HCT116 (cell line): ENCODE measurements around the gene PRKN. TPM values are rescaled to one million over a fixed set of nuclear protein-coding genes. Genes with fewer than 3 reads are reported as not detected.
A peak's percentile ranks its signal among the peaks of the same experiment; 100 is the strongest.

Experiments
- ATAC-seq: fragments of 200-7000 bp; cut with Tn5 transposase; 2 replicates; pipeline ENCODE4 v1.9.1; 2020; ENCODE audit warnings: mild to moderate bottlenecking, moderate library complexity
- BruUV-seq: library from RNA; stranded (reverse); fragments of 400-500 nt; replicated peaks from 2 replicates; lab custom pipeline; 2021; lab: Mats Ljungman, UMichigan
- CTCF ChIA-PET: fragments of 300-600 bp; sonication (Branson Sonifier 250); formaldehyde crosslinking; loops from one replicate; lab custom pipeline; 2021; ENCODE audit warnings: antibody characterized with exemption; lab: Charles Lee
- POLR2A ChIA-PET: fragments of 300-600, 350-600 bp; sonication (Branson Sonifier 250); formaldehyde crosslinking; loops from one replicate; lab custom pipeline; 2021; ENCODE audit warnings: antibody characterized with exemption; lab: Charles Lee
- RAD21 ChIA-PET, 2 experiments: fragments of 300-600 bp; sonication (Branson Sonifier 250); formaldehyde crosslinking; loops; one replicate each; lab custom pipeline; 2023; ENCODE audit warnings: low total read pairs in 2 of 2; ENCODE audit not compliant: uncharacterized antibody in 2 of 2, unreplicated experiment in 2 of 2, low non-redundant PET in 1 of 2; lab: Charles Lee
- DNase-seq: peaks from one replicate; pipeline ENCODE4 v3.0.0-alpha.2; 2010; ENCODE audit warnings: low read depth, low spot score
- H2AFZ ChIP-seq: fragments of 200-600 bp; shearing (Covaris generic), sonication (generic); 2 replicates; pipeline ENCODE4 v1.6.1; 2017; ENCODE audit warnings: low read depth, mixed run types, mixed read lengths, antibody characterized with exemption, low read length; ENCODE audit not compliant: poor library complexity, severe bottlenecking
- H3K27ac ChIP-seq: 2 replicates; pipeline ENCODE4 v1.5.1; 2012; ENCODE audit warnings: low read depth, low read length
- H3K27me3 ChIP-seq: fragments of 200-600 bp; sonication (generic); 2 replicates; pipeline ENCODE4 v1.6.1; 2016; ENCODE audit warnings: mixed run types, low read length, mixed read lengths; ENCODE audit not compliant: insufficient read depth
- H3K36me3 ChIP-seq, 2 experiments: fragments of 200-500 bp in 1 of 2; fragments of 200-600 bp in 1 of 2; sonication (Bioruptor generic) in 1 of 2; sonication (generic) in 1 of 2; 2 replicates each; pipeline versions ENCODE4 v1.5.1 to v1.6.1; 2014 to 2016; ENCODE audit warnings: low read length in 2 of 2, inconsistent platforms in 1 of 2, mixed read lengths in 1 of 2, mixed run types in 1 of 2; ENCODE audit not compliant: insufficient read depth in 2 of 2, control insufficient read depth in 1 of 2
- H3K4me1 ChIP-seq, 2 experiments: fragments of 200-600 bp in 1 of 2; sonication (generic) in 1 of 2; 2 replicates each; pipeline versions ENCODE4 v1.5.1 to v1.6.1; 2012 to 2017; ENCODE audit warnings: low read length in 2 of 2, inconsistent platforms in 1 of 2, mild to moderate bottlenecking in 1 of 2, mixed read lengths in 1 of 2, mixed run types in 1 of 2, moderate library complexity in 1 of 2; ENCODE audit not compliant: insufficient read depth in 2 of 2, control insufficient read depth in 1 of 2
- H3K4me2 ChIP-seq: fragments of 200-600 bp; sonication (generic); 2 replicates; pipeline ENCODE4 v1.6.1; 2017; ENCODE audit warnings: mixed run types, low read length, mixed read lengths
- H3K4me3 ChIP-seq, 2 experiments: fragments of 200-600 bp in 1 of 2; sonication (generic) in 1 of 2; replicated peaks in 1 of 2; 2 replicates each; pipeline ENCODE4 v1.5.1; 2011 to 2016; ENCODE audit warnings: low read length in 2 of 2, control low read depth in 1 of 2, low read depth in 1 of 2, mild to moderate bottlenecking in 1 of 2, mixed read lengths in 1 of 2, mixed run types in 1 of 2
- H3K79me2 ChIP-seq: fragments of 200-600 bp; sonication (generic); 2 replicates; pipeline ENCODE4 v1.6.1; 2017; ENCODE audit warnings: mild to moderate bottlenecking, mixed run types, low read length, moderate library complexity, mixed read lengths; ENCODE audit not compliant: insufficient read depth
- H3K9ac ChIP-seq: fragments of 200-600 bp; sonication (generic); 2 replicates; pipeline ENCODE4 v1.6.1; 2016; ENCODE audit warnings: low read length, mixed read lengths
- H3K9me2 ChIP-seq: fragments of 200-600 bp; sonication (generic), shearing (Covaris generic); 2 replicates; pipeline ENCODE4 v1.6.1; 2017; ENCODE audit warnings: mixed run types, mild to moderate bottlenecking, moderate library complexity; ENCODE audit not compliant: insufficient read depth
- H3K9me3 ChIP-seq, 2 experiments: fragments of 200-500 bp in 1 of 2; fragments of 200-600 bp in 1 of 2; sonication (Bioruptor generic) in 1 of 2; sonication (generic) in 1 of 2; 2 replicates each; pipeline ENCODE4 v1.6.1; 2014 to 2017; ENCODE audit warnings: low read length in 2 of 2, mixed read lengths in 2 of 2, inconsistent platforms in 1 of 2, low read depth in 1 of 2, mild to moderate bottlenecking in 1 of 2, mixed run types in 1 of 2, moderate library complexity in 1 of 2; ENCODE audit not compliant: control insufficient read depth in 1 of 2, insufficient read depth in 1 of 2
- H4K20me1 ChIP-seq: fragments of 200-600 bp; sonication (generic), shearing (Covaris generic); 2 replicates; pipeline ENCODE4 v1.6.1; 2017; ENCODE audit warnings: mixed run types, mild to moderate bottlenecking, moderate library complexity; ENCODE audit not compliant: insufficient read depth
- CBX3 ChIP-seq: IDR thresholded peaks from 2 replicates; pipeline ENCODE4 v1.6.1; 2012; ENCODE audit warnings: low read depth
- EZH2 ChIP-seq: fragments of 200-600 bp; sonication (generic); IDR thresholded peaks from 2 replicates; pipeline ENCODE4 v1.6.1; 2017; ENCODE audit warnings: antibody characterized with exemption, mixed run types
- FOSL1 ChIP-seq: IDR thresholded peaks from 2 replicates; pipeline ENCODE4 v1.6.1; 2012; ENCODE audit warnings: low read depth
- JUND ChIP-seq: IDR thresholded peaks from 2 replicates; pipeline ENCODE4 v1.6.1; 2012
- SIN3A ChIP-seq: IDR thresholded peaks from 2 replicates; pipeline ENCODE4 v1.6.1; 2012; ENCODE audit warnings: low read depth
- SP1 ChIP-seq: IDR thresholded peaks from 2 replicates; pipeline ENCODE4 v1.6.1; 2012; ENCODE audit warnings: low read depth
- YY1 ChIP-seq: IDR thresholded peaks from 2 replicates; pipeline ENCODE4 v1.6.1; 2011; ENCODE audit warnings: low read length, low read depth, moderate library complexity, mild to moderate bottlenecking; ENCODE audit not compliant: insufficient replicate concordance; ENCODE audit errors: extremely low read depth
- intact Hi-C: fragments of 100-400 bp; cut with micrococcal nuclease; formaldehyde crosslinking; loops from 2 replicates; pipeline ENCODE4 v1.10.0; 2022
- total RNA-seq: library from RNA; stranded (reverse); gene quantifications from one replicate; pipeline ENCODE4 v1.2.1, GENCODE V29; 2021; ENCODE audit not compliant: unreplicated experiment
- TF ChIP-seq, protein P1 (sequence below): IDR thresholded peaks from 2 replicates; pipeline ENCODE4 v1.6.1; 2012
- TF ChIP-seq, protein P2 (sequence below): IDR thresholded peaks from 2 replicates; pipeline ENCODE4 v1.6.1; 2012
- TF ChIP-seq, protein P3 (sequence below): IDR thresholded peaks from 2 replicates; pipeline ENCODE4 v1.6.1; 2012; ENCODE audit warnings: low read depth

PRKN gene
- total RNA-seq, 1 experiment from 2014 or later: 2.6 TPM

DNA sequence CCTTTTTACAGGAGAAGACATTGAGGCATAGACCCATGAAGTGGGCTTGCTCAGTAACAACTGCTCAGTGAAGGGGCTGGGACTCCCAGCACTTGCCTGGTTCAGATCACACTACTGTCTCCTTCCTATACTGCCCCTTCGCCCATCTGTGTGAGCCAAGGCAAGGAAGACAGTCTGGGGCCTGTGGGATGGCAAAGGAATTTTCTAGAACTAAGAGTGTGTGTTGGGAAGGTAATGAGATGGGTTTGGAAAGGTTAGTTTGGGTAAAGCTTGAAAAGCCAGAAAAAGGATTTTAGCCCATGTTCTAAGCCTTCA lies 1240.4 kb downstream of the PRKN start (continued):
- TF ChIP-seq SIN3A (no peak), FOSL1 (no peak), YY1 (no peak), CBX3 (no peak), EZH2 (no peak)
- TF ChIP-seq, protein P1, sequence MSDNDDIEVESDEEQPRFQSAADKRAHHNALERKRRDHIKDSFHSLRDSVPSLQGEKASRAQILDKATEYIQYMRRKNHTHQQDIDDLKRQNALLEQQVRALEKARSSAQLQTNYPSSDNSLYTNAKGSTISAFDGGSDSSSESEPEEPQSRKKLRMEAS: no peak
- TF ChIP-seq, protein P2, sequence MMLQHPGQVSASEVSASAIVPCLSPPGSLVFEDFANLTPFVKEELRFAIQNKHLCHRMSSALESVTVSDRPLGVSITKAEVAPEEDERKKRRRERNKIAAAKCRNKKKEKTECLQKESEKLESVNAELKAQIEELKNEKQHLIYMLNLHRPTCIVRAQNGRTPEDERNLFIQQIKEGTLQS: no peak

GRCh38 chr6:161486361-161487216 lies 1241.0 kb downstream of the PRKN start:
- BruUV-seq: no TSS peak
- H3K27me3 ChIP-seq: no peaks in the 10 kb centered on the region
- ChIA-PET RAD21 (interaction anchor here in 1 of 2 experiments (0.9 to 1.6 kb wide), 2 partner anchors 12 to 68 kb away, joined by 3 read pairs; no protein-coding TSS in a partner anchor), POLR2A (no interaction called here), CTCF (interaction anchor here (1.0 kb wide), 1 partner anchor 68 kb away, joined by 5 read pairs; no protein-coding TSS in a partner anchor)
- DNase-seq (peak; percentile 41), ATAC-seq (peak; percentile 94)
- H2AFZ ChIP-seq: peak overlapping the region; percentile 91
- H3K9me3 ChIP-seq: no peaks in the 10 kb centered on the region
- peak overlapping the region in 1 of 2 experiments; percentile 3; a peak in 1 of 4 replicates for H3K4me3 ChIP-seq
- intact Hi-C loops: no loop called here
- H3K9me2 ChIP-seq: no peaks in the 10 kb centered on the region
- H4K20me1 ChIP-seq: no peaks in the 10 kb centered on the region
- peak overlapping the region; percentile 59 for H3K4me2 ChIP-seq
- TF ChIP-seq SP1 (0 out of 2 replicates have a peak, but pooled peaks have one; percentile 8), FOSL1 (peak; percentile 68; the same call in 1 of the 2 replicates), CBX3 (peak; percentile 33; the same call in 1 of the 2 replicates), EZH2 (no peak), JUND (peak; percentile 57)
- TF ChIP-seq, protein P3, sequence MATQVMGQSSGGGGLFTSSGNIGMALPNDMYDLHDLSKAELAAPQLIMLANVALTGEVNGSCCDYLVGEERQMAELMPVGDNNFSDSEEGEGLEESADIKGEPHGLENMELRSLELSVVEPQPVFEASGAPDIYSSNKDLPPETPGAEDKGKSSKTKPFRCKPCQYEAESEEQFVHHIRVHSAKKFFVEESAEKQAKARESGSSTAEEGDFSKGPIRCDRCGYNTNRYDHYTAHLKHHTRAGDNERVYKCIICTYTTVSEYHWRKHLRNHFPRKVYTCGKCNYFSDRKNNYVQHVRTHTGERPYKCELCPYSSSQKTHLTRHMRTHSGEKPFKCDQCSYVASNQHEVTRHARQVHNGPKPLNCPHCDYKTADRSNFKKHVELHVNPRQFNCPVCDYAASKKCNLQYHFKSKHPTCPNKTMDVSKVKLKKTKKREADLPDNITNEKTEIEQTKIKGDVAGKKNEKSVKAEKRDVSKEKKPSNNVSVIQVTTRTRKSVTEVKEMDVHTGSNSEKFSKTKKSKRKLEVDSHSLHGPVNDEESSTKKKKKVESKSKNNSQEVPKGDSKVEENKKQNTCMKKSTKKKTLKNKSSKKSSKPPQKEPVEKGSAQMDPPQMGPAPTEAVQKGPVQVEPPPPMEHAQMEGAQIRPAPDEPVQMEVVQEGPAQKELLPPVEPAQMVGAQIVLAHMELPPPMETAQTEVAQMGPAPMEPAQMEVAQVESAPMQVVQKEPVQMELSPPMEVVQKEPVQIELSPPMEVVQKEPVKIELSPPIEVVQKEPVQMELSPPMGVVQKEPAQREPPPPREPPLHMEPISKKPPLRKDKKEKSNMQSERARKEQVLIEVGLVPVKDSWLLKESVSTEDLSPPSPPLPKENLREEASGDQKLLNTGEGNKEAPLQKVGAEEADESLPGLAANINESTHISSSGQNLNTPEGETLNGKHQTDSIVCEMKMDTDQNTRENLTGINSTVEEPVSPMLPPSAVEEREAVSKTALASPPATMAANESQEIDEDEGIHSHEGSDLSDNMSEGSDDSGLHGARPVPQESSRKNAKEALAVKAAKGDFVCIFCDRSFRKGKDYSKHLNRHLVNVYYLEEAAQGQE: no peak
- TF ChIP-seq, protein P1: no peak
- no peak overlapping the region for H3K9ac ChIP-seq
- no peaks in the 10 kb centered on the region for H3K36me3 ChIP-seq
- no peaks in the 10 kb centered on the region for H3K79me2 ChIP-seq
- no peak overlapping the region for H3K27ac ChIP-seq
- peaks cover 0 to 14% of the 10 kb centered on the region in 2 experiments for H3K4me1 ChIP-seq
